Adrenal gland (tissue), 5 donors: ENCODE measurements around the gene PDS5A.

Source experiments
- POLR2A ChIP-seq, 2 donors: fragments of 450-650 bp; IDR thresholded peaks; one replicate each; pipeline ENCODE4 v1.6.1; 2017; ENCODE audit warnings: antibody characterized with exemption in 2 of 2, mild to moderate bottlenecking in 2 of 2, moderate library complexity in 1 of 2
- TF ChIP-seq, protein P1 (sequence below), 6 experiments: fragments of 450-650 bp in 4 of 6; fragments of 200-600 bp in 2 of 6; sonication (generic) in 1 of 6; IDR thresholded peaks; 1 replicate in 5 of 6; 2 replicates in 1 of 6; pipeline versions ENCODE4 v1.5.1 to v1.8.0; 2016 to 2021; ENCODE audit warnings: antibody characterized with exemption in 6 of 6, mild to moderate bottlenecking in 2 of 6, moderate library complexity in 1 of 6
- donor health status: DM: no; HTN: no; CAD: no.

DNA sequence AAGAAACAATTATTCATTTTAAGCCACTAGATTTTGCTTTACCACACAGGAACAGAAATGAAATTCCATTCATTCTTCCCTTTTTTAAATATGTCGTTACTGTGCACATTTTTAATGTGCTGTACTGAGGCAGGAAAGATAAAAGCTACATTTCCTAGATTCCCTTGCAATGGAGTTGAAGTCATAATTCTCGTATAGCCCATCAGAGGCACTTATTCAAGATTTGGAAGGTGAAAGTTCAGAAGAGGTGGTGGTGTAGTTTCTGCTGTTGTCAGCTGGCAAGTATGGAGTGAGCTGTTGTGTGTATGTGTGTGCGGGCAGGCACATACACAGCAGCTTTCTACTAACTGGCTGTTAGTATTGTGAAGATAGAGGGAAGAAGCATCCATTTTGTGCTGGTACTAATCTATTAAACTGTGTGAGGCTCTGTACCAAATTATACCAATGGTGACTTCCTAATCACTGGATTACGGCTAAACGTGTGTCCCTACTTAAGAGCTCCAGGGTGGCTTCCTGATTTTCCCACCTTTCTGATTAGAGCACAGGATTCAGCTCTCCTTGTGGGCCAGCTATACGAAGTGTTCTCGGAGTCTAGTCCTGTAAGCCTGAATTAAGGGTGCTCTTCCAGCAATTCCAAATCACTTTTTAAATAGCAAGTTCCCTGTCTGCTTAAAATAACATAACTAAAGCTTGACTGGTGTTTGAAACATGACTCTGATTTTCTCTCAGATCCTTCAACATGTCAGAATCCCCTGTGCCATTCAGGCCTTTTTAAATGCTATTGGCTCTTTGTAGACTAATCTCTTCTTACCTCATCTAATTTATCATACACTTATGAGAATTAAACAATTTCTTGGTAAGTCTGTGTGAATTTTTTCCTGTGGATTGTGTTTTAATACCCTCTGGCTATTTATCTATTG, 43.8 kb downstream of the PDS5A start:
- TF ChIP-seq, protein P1, sequence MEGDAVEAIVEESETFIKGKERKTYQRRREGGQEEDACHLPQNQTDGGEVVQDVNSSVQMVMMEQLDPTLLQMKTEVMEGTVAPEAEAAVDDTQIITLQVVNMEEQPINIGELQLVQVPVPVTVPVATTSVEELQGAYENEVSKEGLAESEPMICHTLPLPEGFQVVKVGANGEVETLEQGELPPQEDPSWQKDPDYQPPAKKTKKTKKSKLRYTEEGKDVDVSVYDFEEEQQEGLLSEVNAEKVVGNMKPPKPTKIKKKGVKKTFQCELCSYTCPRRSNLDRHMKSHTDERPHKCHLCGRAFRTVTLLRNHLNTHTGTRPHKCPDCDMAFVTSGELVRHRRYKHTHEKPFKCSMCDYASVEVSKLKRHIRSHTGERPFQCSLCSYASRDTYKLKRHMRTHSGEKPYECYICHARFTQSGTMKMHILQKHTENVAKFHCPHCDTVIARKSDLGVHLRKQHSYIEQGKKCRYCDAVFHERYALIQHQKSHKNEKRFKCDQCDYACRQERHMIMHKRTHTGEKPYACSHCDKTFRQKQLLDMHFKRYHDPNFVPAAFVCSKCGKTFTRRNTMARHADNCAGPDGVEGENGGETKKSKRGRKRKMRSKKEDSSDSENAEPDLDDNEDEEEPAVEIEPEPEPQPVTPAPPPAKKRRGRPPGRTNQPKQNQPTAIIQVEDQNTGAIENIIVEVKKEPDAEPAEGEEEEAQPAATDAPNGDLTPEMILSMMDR (IDR thresholded peaks at IDR 0.05): no peak
- TF ChIP-seq POLR2A (IDR thresholded peaks at IDR 0.05): no peak
